ENCODE results near the gene LRRFIP2.

DNA sequence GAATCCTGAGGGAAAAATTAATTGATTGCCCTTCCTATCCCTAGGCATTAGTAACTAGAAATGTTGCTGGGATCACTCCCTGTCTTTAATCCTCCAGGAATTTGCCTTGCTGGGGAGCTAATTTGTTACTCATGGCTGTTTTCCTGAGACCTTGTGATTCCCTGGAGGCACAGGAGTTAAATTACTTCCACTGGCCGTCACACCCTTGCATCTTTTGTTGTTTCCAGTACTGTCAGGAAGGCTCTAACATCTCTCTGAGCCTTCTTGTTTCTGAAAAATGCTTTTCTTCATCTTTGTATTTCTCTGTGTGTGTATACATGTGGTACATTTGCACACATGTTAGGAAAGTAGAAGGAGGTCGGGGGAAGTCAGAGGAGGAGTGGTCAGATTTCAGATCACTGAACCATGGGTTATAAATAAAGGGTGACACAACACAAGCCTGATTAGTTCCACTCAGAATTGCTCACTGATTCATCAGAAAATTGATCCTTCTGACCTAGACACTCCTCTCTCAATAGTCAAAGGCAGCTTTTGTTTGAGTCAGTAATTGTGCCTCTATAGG is 23.5 kb upstream of the LRRFIP2 start:
- TF ChIP-seq, protein P1, sequence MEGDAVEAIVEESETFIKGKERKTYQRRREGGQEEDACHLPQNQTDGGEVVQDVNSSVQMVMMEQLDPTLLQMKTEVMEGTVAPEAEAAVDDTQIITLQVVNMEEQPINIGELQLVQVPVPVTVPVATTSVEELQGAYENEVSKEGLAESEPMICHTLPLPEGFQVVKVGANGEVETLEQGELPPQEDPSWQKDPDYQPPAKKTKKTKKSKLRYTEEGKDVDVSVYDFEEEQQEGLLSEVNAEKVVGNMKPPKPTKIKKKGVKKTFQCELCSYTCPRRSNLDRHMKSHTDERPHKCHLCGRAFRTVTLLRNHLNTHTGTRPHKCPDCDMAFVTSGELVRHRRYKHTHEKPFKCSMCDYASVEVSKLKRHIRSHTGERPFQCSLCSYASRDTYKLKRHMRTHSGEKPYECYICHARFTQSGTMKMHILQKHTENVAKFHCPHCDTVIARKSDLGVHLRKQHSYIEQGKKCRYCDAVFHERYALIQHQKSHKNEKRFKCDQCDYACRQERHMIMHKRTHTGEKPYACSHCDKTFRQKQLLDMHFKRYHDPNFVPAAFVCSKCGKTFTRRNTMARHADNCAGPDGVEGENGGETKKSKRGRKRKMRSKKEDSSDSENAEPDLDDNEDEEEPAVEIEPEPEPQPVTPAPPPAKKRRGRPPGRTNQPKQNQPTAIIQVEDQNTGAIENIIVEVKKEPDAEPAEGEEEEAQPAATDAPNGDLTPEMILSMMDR (IDR thresholded peaks at IDR 0.05): no peak
- no peak for TF ChIP-seq POLR2A (IDR thresholded peaks at IDR 0.05)

All from lower leg skin (tissue), 3 donors.